Neural cell (in vitro differentiated cells): ENCODE measurements around the gene PPIC.
"Not testable (repeated sequence)": the region's sequence is repeated elsewhere in the genome, so short reads cannot be mapped to it uniquely, and the experiment has no call there.

Experiments
- CTCF ChIP-seq: fragments of 450-650 bp; IDR thresholded peaks from 2 replicates; pipeline ENCODE4 v1.5.1; 2014; ENCODE audit warnings: antibody characterized with exemption, mild to moderate bottlenecking, moderate library complexity; ENCODE audit not compliant: poor library complexity, severe bottlenecking
- EZH2 ChIP-seq: fragments of 200-600, 300-800 bp; shearing (Covaris generic), sonication (generic); IDR thresholded peaks from 2 replicates; pipeline ENCODE4 v1.6.1; 2014; ENCODE audit warnings: antibody characterized with exemption, low read length, borderline replicate concordance, mild to moderate bottlenecking; ENCODE audit not compliant: insufficient read depth, poor library complexity, severe bottlenecking
- POLR2AphosphoS5 ChIP-seq: IDR thresholded peaks from 2 replicates; pipeline ENCODE4 v1.6.1; 2012

- not testable (repeated sequence) for TF ChIP-seq CTCF, EZH2, POLR2AphosphoS5
Measured at GRCh38 chr5:122974251-122974650, 62.3 kb downstream of the PPIC start.
